Measurements from ENCODE around the gene CD200R1L. TPM values are rescaled to one million over a fixed set of nuclear protein-coding genes. Genes with fewer than 3 reads are reported as not detected.

Gene CD200R1L
- total RNA-seq, 2 experiments from 2014 or later, result not detected

DNA sequence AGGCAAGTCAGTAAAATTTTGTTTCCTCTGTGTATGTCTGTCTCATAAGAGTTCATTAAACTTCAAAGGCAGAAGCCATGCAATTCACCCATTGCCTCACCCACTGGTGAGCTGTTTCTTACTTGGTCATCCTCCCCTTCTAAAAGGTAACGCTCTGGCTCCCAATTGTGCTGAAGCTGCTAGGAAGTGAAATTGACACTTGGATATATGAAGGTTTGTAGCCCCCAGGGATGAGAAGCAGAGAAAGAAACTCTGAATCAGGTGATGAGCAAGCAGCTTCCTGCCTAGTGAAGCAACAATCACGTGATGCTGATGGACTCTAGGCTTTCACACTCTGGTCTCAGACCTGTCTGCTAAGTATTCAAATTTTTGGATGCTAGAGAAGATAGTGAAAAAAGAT is 70.7 kb downstream of the CD200R1L start:
- Histone ChIP-seq H4K20me1 (ENCODE audit: insufficient read depth, low read length) (no peaks in the 10 kb centered on the region), H3K36me3 (ENCODE audit: insufficient read depth, low read length) (no peaks in the 10 kb centered on the region), H2AFZ (ENCODE audit: low read length) (no peak overlapping the region), H3K9me2 (ENCODE audit: insufficient read depth, low read length) (no peaks in the 10 kb centered on the region), H3K79me2 (ENCODE audit: insufficient read depth, low read depth, low read length) (no peaks in the 10 kb centered on the region), H3K4me3 (ENCODE audit: low read depth, low read length, poor library complexity, severe bottlenecking) (no peak overlapping the region), H3K27ac (ENCODE audit: low read depth, low read length, poor library complexity, severe bottlenecking) (no peak overlapping the region), H3K4me1 (ENCODE audit: insufficient read depth, low read length, poor library complexity, severe bottlenecking) (peaks cover 7% of the 10 kb centered on the region), H3K9me3 (ENCODE audit: low read length) (no peaks in the 10 kb centered on the region), H3K4me2 (ENCODE audit: low read length) (no peak overlapping the region)
- intact Hi-C loops (cut with micrococcal nuclease; ENCODE audit: unreplicated experiment), result no loop called here
- TF ChIP-seq, protein P1, sequence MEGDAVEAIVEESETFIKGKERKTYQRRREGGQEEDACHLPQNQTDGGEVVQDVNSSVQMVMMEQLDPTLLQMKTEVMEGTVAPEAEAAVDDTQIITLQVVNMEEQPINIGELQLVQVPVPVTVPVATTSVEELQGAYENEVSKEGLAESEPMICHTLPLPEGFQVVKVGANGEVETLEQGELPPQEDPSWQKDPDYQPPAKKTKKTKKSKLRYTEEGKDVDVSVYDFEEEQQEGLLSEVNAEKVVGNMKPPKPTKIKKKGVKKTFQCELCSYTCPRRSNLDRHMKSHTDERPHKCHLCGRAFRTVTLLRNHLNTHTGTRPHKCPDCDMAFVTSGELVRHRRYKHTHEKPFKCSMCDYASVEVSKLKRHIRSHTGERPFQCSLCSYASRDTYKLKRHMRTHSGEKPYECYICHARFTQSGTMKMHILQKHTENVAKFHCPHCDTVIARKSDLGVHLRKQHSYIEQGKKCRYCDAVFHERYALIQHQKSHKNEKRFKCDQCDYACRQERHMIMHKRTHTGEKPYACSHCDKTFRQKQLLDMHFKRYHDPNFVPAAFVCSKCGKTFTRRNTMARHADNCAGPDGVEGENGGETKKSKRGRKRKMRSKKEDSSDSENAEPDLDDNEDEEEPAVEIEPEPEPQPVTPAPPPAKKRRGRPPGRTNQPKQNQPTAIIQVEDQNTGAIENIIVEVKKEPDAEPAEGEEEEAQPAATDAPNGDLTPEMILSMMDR (conservative IDR thresholded peaks at IDR 0.05; ENCODE audit: low read length), result no peak
- TF ChIP-seq EZH2phosphoT487 (IDR thresholded peaks at IDR 0.05; ENCODE audit: borderline replicate concordance, low read depth, low read length), result no peak
- BruUV-seq (replicated peaks), result no TSS peak
- ChIA-PET CTCF (ENCODE audit: unreplicated experiment) (no interaction called here), POLR2A (interaction anchor here (0.7 to 1.5 kb wide), 6 partner anchors 9 to 30 kb away, joined by 3 to 5 read pairs (median 4); no protein-coding TSS in a partner anchor)
- DNase-seq (ENCODE audit: low spot score), result no peak

DNA sequence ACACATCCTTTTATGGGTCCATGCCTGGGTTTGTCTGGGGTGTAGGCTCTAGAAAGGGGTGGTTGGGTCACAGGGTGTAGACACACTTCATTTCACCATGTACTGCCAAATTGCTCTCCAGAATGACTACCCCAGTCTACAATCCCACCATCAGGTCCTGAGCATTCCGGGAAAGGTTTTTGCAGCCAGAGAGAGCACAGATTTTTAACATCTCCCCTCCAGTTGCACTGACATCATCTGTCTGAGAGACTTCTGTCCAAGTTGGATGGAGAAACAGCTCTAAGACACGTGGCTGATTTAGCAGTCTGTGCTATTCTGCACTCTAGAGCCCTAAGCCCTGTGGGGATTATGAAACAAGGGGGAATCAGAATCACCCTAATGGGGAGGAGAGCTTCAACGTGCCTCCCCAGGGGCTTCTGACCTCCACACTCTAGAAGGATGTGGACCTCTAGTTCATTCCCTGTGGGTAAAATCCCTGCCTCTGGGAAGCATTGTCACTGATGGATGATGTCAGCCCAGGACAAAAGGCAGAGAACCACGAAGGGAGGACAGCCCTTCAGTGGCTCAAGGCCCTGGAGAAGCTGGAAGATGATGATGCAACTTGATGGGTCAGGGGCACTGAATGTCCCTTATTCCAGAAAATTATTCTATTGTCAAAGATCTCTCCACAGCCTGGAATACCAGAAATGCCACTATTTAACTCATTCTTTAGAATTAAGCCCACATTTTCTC is 71.5 kb downstream of the CD200R1L start:
- no peaks in the 10 kb centered on the region for H3K9me3 ChIP-seq (ENCODE audit: low read length)
- CTCF ChIA-PET (ENCODE audit: unreplicated experiment), result no interaction called here
- intact Hi-C loops (cut with micrococcal nuclease; ENCODE audit: unreplicated experiment), result no loop called here

More for the DNA sequence above, 71.5 kb downstream of the CD200R1L start:
- POLR2A ChIA-PET, result interaction anchor here (0.9 to 2.1 kb wide), 7 partner anchors 14 to 93 kb away, joined by 3 to 8 read pairs (median 4); no protein-coding TSS in a partner anchor
- DNase-seq (ENCODE audit: low spot score), result no peak
- no TSS peak for BruUV-seq (replicated peaks)
- H2AFZ ChIP-seq (ENCODE audit: low read length), result no peak overlapping the region
- no peak overlapping the region for H3K4me3 ChIP-seq (ENCODE audit: low read depth, low read length, poor library complexity, severe bottlenecking)
- H3K9me2 ChIP-seq (ENCODE audit: insufficient read depth, low read length), result no peaks in the 10 kb centered on the region
- H3K4me2 ChIP-seq (ENCODE audit: low read length), result no peak overlapping the region
- no peaks in the 10 kb centered on the region for H4K20me1 ChIP-seq (ENCODE audit: insufficient read depth, low read length)
- H3K27ac ChIP-seq (ENCODE audit: low read depth, low read length, poor library complexity, severe bottlenecking), result no peak overlapping the region
- H3K79me2 ChIP-seq (ENCODE audit: insufficient read depth, low read depth, low read length), result no peaks in the 10 kb centered on the region
- H3K36me3 ChIP-seq (ENCODE audit: insufficient read depth, low read length), result no peaks in the 10 kb centered on the region
- H3K4me1 ChIP-seq (ENCODE audit: insufficient read depth, low read length, poor library complexity, severe bottlenecking), result peaks cover 7% of the 10 kb centered on the region
- TF ChIP-seq, protein P1 (conservative IDR thresholded peaks at IDR 0.05; ENCODE audit: low read length), result no peak
- TF ChIP-seq EZH2phosphoT487 (IDR thresholded peaks at IDR 0.05; ENCODE audit: borderline replicate concordance, low read depth, low read length), result no peak

All from OCI-LY7 (cell line).